ENCODE data around the gene DRG2.

The DRG2 gene

GRCh38 chr17:18074566-18075272, 13.0 kb upstream of the DRG2 start:
- no peak for DNase-seq (ENCODE audit: low read depth in 2 of 2)

- no peak for DNase-seq (ENCODE audit: low read depth in 2 of 2)
Observed at GRCh38 chr17:18076936-18077335, 10.8 kb upstream of the DRG2 start.

GRCh38 chr17:18079543-18079942, 8.2 kb upstream of the DRG2 start:
- no peak for DNase-seq (ENCODE audit: low read depth in 2 of 2)

GRCh38 chr17:18084256-18084655, 3.5 kb upstream of the DRG2 start:
- DNase-seq (ENCODE audit: low read depth in 2 of 2): no peak

- no peak for DNase-seq (ENCODE audit: low read depth in 2 of 2)
Observed at GRCh38 chr17:18089613-18090012, 1.9 kb downstream of the DRG2 start.

- peak in 1 of 2 donors; percentile 30 for DNase-seq (ENCODE audit: low read depth in 2 of 2)
Observed at GRCh38 chr17:18093616-18094408, 6.1 kb downstream of the DRG2 start.

- DNase-seq (ENCODE audit: low read depth in 2 of 2): no peak
Observed at GRCh38 chr17:18094409-18094807, 6.7 kb downstream of the DRG2 start.

- no peak for DNase-seq (ENCODE audit: low read depth in 2 of 2)
Observed at GRCh38 chr17:18099516-18099915, 11.8 kb downstream of the DRG2 start.

GRCh38 chr17:18100616-18101015, 12.9 kb downstream of the DRG2 start:
- no peak for DNase-seq (ENCODE audit: low read depth in 2 of 2)

- no peak for DNase-seq (ENCODE audit: low read depth in 2 of 2)
Observed at GRCh38 chr17:18101828-18102227, 14.1 kb downstream of the DRG2 start.

- DNase-seq (ENCODE audit: low read depth in 2 of 2): no peak
Observed at GRCh38 chr17:18102640-18103039, 14.9 kb downstream of the DRG2 start.

- no peak for DNase-seq (ENCODE audit: low read depth in 2 of 2)
Observed at GRCh38 chr17:18105027-18105426, 17.3 kb downstream of the DRG2 start.

- DNase-seq (ENCODE audit: low read depth in 2 of 2): no peak
Observed at GRCh38 chr17:18105595-18105994, 17.8 kb downstream of the DRG2 start.

- no peak for DNase-seq (ENCODE audit: low read depth in 2 of 2)
Observed at GRCh38 chr17:18106211-18106610, 18.5 kb downstream of the DRG2 start.

GRCh38 chr17:18107061-18107790, 19.5 kb downstream of the DRG2 start:
- no peak for DNase-seq (ENCODE audit: low read depth in 2 of 2)

- no peak for DNase-seq (ENCODE audit: low read depth in 2 of 2)
Observed at GRCh38 chr17:18107971-18108370, 20.2 kb downstream of the DRG2 start.

- no peak for DNase-seq (ENCODE audit: low read depth in 2 of 2)
Observed at GRCh38 chr17:18108401-18109312, 20.9 kb downstream of the DRG2 start, which contains the start of gene MYO15A. MYO15A (plus strand) TSS chr17:18108756; CDS start chr17:18118801, 10,045 bp downstream.

- no peak for DNase-seq (ENCODE audit: low read depth in 2 of 2)
Observed at GRCh38 chr17:18109935-18110485, 22.3 kb downstream of the DRG2 start.

- DNase-seq (ENCODE audit: low read depth in 2 of 2): no peak
Observed at GRCh38 chr17:18110636-18111145, 22.9 kb downstream of the DRG2 start.

GRCh38 chr17:18111330-18111971, 23.7 kb downstream of the DRG2 start:
- DNase-seq (ENCODE audit: low read depth in 2 of 2): no peak
